SK-N-SH treated with all-trans-retinoic acid at 6 μM for 48 hours (cell line): ENCODE results near the gene CENPO.

Source experiments
- ARNTL ChIP-seq: fragments of 450-650 bp; formaldehyde crosslinking; IDR thresholded peaks from 2 replicates; pipeline ENCODE4 v1.5.0; 2020; ENCODE audit warnings: low read depth, mild to moderate bottlenecking, moderate library complexity, borderline replicate concordance
- CREB5 ChIP-seq: fragments of 250-450 bp; sonication (Bioruptor Pico); IDR thresholded peaks from 2 replicates; pipeline ENCODE4 v1.5.1; 2020; ENCODE audit warnings: low read depth, mild to moderate bottlenecking, moderate library complexity
- CSDC2 ChIP-seq: fragments of 250-450 bp; sonication (Bioruptor Pico); IDR thresholded peaks from 2 replicates; pipeline ENCODE4 v1.5.0; 2020; ENCODE audit warnings: mild to moderate bottlenecking, moderate library complexity
- PATZ1 ChIP-seq: fragments of 250-450 bp; sonication (Bioruptor Pico); IDR thresholded peaks from 2 replicates; pipeline ENCODE4 v1.8.0; 2020; ENCODE audit warnings: mild to moderate bottlenecking, moderate library complexity, borderline replicate concordance
- PPARA ChIP-seq: fragments of 250-450 bp; sonication (Bioruptor Pico); IDR thresholded peaks from 2 replicates; pipeline ENCODE4 v1.5.0; 2020; ENCODE audit warnings: mild to moderate bottlenecking, borderline replicate concordance
- RARB ChIP-seq: fragments of 250-450 bp; sonication (Bioruptor Pico); IDR thresholded peaks from 2 replicates; pipeline ENCODE4 v1.8.0; 2021; ENCODE audit warnings: mild to moderate bottlenecking, moderate library complexity
- SNAI2 ChIP-seq: fragments of 250-450 bp; sonication (Bioruptor Pico); IDR thresholded peaks from 2 replicates; pipeline ENCODE4 v1.5.0; 2020; ENCODE audit warnings: mild to moderate bottlenecking, moderate library complexity
- ZC3H10 ChIP-seq: fragments of 250-450 bp; sonication (Bioruptor Pico); IDR thresholded peaks from 2 replicates; pipeline ENCODE4 v1.5.1; 2021; ENCODE audit warnings: mild to moderate bottlenecking, moderate library complexity

GRCh38 chr2:24861500-24861899 is 68.3 kb downstream of the CENPO start:
- no peak for TF ChIP-seq CREB5 (CRISPR knock-in tag)
- no peak for TF ChIP-seq PATZ1 (CRISPR knock-in tag)
- no peak for TF ChIP-seq RARB
- TF ChIP-seq ZC3H10 (CRISPR knock-in tag), result no peak
- no peak for TF ChIP-seq SNAI2
- TF ChIP-seq CSDC2, result no peak
- TF ChIP-seq PPARA (CRISPR knock-in tag), result no peak
- no peak for TF ChIP-seq ARNTL
